Measurements from ENCODE around the gene DPYSL3. TPM values are rescaled to one million over a fixed set of nuclear protein-coding genes. Genes with fewer than 3 reads are reported as not detected.
"Not testable (repeated sequence)": the region's sequence is repeated elsewhere in the genome, so short reads cannot be mapped to it uniquely, and the experiment has no call there.

DPYSL3 gene
- total RNA-seq, 4 donors from 2014 or later: 121 to 213 (median 168) TPM

- intact Hi-C loops (cut with DNase I; ENCODE audit: low total_unique reads): no loop called here
- peak overlapping the region; percentile 78 to 85 for H3K27ac ChIP-seq
- H3K27me3 ChIP-seq: no peaks in the 10 kb centered on the region
- peaks cover 0 to 8% of the 10 kb centered on the region in 2 donors for H3K4me1 ChIP-seq
- H3K36me3 ChIP-seq: no peaks in the 10 kb centered on the region
- DNase-seq: peak; percentile 45
- peak overlapping the region in 1 of 2 donors; percentile 5 for H3K4me3 ChIP-seq
- no peaks in the 10 kb centered on the region for H3K9me3 ChIP-seq
- no peak for TF ChIP-seq CTCF (IDR thresholded peaks at IDR 0.05)
- TF ChIP-seq POLR2A (IDR thresholded peaks at IDR 0.05): no peak
Observed at GRCh38 chr5:147554261-147554817, 44.5 kb upstream of the DPYSL3 start.

GRCh38 chr5:147553817-147554216 lies 43.9 kb upstream of the DPYSL3 start:
- H3K4me1 ChIP-seq; H3K9me3 ChIP-seq; H3K36me3 ChIP-seq; intact Hi-C loops (cut with DNase I; ENCODE audit: low total_unique reads); H3K27me3 ChIP-seq: not testable (repeated sequence)
- peak in 1 of 2 donors; percentile 46 for DNase-seq
- Histone ChIP-seq H3K27ac (peak overlapping the region; percentile 78 to 85), H3K4me3 (peak overlapping the region in 1 of 2 donors; percentile 5)

- H3K4me3 ChIP-seq: no peak overlapping the region
- H3K4me1 ChIP-seq: peaks cover 0 to 8% of the 10 kb centered on the region in 2 donors
- peak in 1 of 2 donors; percentile 37 for DNase-seq
- no peaks in the 10 kb centered on the region for H3K27me3 ChIP-seq
- no peaks in the 10 kb centered on the region for H3K36me3 ChIP-seq
- TF ChIP-seq CTCF (IDR thresholded peaks at IDR 0.05) (no peak), POLR2A (IDR thresholded peaks at IDR 0.05) (no peak)
- peak overlapping the region; percentile 78 to 85 for H3K27ac ChIP-seq
- intact Hi-C loops (cut with DNase I; ENCODE audit: low total_unique reads): no loop called here
- no peaks in the 10 kb centered on the region for H3K9me3 ChIP-seq
Observed at GRCh38 chr5:147552897-147553296, 43.0 kb upstream of the DPYSL3 start.

- Histone ChIP-seq H3K9me3 (no peaks in the 10 kb centered on the region), H3K36me3 (no peaks in the 10 kb centered on the region), H3K27me3 (no peaks in the 10 kb centered on the region), H3K4me3 (no peak overlapping the region), H3K27ac (peak overlapping the region in 1 of 2 donors; percentile 16), H3K4me1 (peaks cover 0 to 8% of the 10 kb centered on the region in 2 donors)
- DNase-seq: no peak
- TF ChIP-seq POLR2A (IDR thresholded peaks at IDR 0.05) (no peak), CTCF (IDR thresholded peaks at IDR 0.05) (no peak)
- intact Hi-C loops (cut with DNase I; ENCODE audit: low total_unique reads): no loop called here
Observed at GRCh38 chr5:147551677-147552076, 41.8 kb upstream of the DPYSL3 start.

GRCh38 chr5:147547730-147548129 lies 37.9 kb upstream of the DPYSL3 start:
- H3K36me3 ChIP-seq: no peaks in the 10 kb centered on the region
- no peak for DNase-seq
- no peaks in the 10 kb centered on the region for H3K4me1 ChIP-seq
- no peaks in the 10 kb centered on the region for H3K9me3 ChIP-seq
- no peak for TF ChIP-seq POLR2A (IDR thresholded peaks at IDR 0.05)
- no peak for TF ChIP-seq CTCF (IDR thresholded peaks at IDR 0.05)
- no peak overlapping the region for H3K4me3 ChIP-seq
- no peak overlapping the region for H3K27ac ChIP-seq
- intact Hi-C loops (cut with DNase I; ENCODE audit: low total_unique reads): no loop called here
- no peaks in the 10 kb centered on the region for H3K27me3 ChIP-seq

- Histone ChIP-seq H3K9me3 (no peaks in the 10 kb centered on the region), H3K27me3 (no peaks in the 10 kb centered on the region), H3K27ac (no peak overlapping the region), H3K36me3 (no peaks in the 10 kb centered on the region), H3K4me1 (no peaks in the 10 kb centered on the region), H3K4me3 (no peak overlapping the region)
- TF ChIP-seq POLR2A (IDR thresholded peaks at IDR 0.05): no peak
- no peak for TF ChIP-seq CTCF (IDR thresholded peaks at IDR 0.05)
- DNase-seq: no peak
- intact Hi-C loops (cut with DNase I; ENCODE audit: low total_unique reads): no loop called here
Observed at GRCh38 chr5:147544556-147544955, 34.7 kb upstream of the DPYSL3 start.
